GM12801 (cell line): ENCODE data around the gene POGZ.

Experiments
- TF ChIP-seq, protein P1 (sequence below): IDR thresholded peaks from one replicate; pipeline ENCODE4 v1.5.1; 2011; ENCODE audit warnings: control low read depth; ENCODE audit not compliant: insufficient read length; ENCODE audit errors: extremely low read depth

Gene POGZ

DNA sequence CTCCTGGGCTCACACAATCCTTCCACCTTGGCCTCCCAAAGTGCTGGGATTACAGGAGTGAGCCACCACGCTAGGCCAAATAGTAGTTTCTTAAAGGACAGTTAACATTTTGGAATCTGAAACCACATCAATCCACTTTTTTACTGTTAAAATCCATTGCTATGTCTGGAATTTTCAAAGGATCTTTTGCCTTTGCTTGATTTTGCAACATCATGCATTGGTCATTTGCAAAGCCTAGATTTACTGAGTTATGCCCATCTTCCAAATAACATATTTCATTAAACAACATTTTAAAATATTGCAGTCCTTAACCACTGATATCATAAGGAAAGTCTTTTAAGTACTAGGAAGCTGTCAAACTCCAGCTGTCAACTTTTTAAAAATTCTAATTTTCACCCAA is 3.3 kb downstream of the POGZ start:
- TF ChIP-seq, protein P1, sequence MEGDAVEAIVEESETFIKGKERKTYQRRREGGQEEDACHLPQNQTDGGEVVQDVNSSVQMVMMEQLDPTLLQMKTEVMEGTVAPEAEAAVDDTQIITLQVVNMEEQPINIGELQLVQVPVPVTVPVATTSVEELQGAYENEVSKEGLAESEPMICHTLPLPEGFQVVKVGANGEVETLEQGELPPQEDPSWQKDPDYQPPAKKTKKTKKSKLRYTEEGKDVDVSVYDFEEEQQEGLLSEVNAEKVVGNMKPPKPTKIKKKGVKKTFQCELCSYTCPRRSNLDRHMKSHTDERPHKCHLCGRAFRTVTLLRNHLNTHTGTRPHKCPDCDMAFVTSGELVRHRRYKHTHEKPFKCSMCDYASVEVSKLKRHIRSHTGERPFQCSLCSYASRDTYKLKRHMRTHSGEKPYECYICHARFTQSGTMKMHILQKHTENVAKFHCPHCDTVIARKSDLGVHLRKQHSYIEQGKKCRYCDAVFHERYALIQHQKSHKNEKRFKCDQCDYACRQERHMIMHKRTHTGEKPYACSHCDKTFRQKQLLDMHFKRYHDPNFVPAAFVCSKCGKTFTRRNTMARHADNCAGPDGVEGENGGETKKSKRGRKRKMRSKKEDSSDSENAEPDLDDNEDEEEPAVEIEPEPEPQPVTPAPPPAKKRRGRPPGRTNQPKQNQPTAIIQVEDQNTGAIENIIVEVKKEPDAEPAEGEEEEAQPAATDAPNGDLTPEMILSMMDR: no peak

DNA sequence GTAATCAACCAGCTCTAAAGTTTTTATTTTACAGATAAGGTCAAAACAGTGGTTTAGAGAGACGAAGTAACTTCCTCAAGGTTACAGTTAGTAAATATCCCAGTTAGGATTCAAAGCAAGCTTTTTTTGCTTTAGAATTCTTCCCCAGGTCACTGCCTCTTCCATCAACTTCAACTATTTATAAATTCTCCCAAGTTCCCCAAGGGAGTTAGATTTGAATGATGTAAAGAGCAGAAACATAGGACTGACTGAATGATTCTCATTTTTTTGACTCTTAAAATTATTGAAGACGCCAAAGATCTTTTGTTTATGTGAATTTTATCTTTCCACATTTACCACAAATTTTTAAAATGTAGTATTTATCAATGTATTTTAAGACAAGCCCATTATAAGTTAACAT is 4.1 kb downstream of the POGZ start:
- TF ChIP-seq, protein P1: no peak

DNA sequence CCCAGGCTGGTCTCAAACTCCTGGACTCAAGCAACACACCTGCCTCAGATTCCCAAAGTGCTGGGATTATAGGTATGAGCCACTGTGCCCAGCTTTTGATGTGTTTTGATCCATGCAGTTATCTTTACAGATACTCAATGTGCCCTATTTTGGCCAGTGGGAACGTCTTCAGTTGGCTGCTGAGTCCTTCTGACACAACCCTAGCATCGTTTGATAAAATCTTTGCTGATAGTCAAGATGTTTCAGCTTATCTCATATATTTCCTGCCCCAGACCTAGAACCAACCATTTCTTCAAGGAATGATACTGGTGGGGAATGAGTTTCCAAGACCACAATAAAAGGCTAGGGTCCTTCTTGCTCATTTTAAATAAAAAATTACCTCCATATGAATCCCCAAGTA is 11.6 kb downstream of the POGZ start:
- TF ChIP-seq, protein P1: no peak

DNA sequence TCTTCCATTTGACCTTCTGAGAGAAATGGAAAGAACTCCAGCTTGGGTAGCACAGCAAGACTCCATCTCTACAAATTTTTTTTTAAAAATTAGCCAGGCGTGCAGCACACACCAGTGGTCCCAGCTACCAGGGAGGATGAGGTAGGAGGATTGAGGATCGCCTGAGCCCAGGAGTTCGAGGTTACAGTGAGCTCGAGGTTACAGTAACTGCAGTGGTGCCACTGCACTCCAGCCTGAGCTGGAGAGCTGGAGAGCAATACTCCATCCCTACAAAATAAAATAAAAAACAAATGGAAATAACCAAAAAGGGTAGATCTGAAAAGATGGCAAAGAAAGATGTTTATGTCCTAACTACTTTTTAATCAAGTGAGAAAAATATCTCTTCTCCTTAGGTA is 14.5 kb downstream of the POGZ start:
- TF ChIP-seq, protein P1: no peak

DNA sequence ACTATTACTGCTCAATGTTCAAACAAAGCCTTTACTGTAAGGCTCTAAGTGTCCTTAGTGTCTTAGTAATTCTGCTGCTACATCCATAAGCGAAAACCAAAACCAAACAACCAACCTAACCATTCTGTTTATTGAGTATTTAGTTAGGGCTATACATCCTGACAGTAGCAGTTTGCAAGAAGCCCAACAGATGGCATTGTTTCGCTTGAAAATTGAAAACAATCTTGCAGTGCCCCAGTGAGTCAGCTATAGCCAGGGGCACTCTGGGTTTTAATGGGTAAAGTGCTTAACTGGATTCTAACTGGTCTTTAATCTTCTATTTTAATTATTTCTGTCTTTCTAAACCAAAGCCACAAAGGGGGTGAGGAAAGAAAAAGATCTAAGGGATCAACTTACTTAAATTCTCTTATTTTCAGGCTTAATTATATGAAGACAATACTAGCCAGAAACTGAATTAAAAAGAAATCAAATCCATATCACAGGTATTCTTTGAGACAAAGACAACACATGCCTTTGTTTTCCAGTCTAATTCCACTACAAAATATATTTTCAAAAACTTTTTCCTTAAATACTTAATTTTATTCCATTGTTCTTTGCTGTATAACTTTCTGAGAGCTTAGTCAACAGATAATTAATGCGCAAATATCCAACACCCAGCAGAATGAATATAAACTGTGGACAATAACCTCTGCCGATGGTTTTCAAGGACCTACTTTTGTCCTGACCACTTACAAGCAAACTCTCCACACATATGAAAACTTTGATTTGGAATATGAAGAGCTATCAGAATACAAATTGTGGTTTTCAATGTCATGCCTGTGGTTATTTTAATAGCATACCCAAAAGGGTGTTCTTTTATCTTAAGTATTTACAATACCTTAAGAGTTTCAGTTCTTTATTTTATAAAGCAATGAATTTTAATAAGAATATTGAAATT is 15.2 kb downstream of the POGZ start:
- TF ChIP-seq, protein P1: no peak

DNA sequence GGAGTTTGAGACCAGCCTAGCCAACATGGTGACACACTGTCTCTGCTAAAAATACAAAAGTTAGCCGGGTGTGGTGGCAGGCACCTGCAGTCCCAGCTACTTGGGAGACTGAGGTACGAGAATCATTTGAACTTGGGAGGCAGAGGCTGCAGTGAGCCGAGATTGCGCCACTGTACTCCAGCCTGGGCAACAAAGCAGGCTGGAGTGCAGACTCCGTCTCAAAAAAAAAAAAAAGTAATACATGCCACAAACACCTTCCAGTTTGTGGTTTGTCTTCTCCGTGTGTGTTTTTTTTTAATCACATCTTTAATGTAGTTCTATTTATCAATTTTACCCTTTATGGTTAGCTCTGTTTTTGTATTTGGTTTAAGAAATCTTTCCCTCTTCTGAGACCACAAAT is 22.3 kb downstream of the POGZ start:
- TF ChIP-seq, protein P1: no peak

DNA sequence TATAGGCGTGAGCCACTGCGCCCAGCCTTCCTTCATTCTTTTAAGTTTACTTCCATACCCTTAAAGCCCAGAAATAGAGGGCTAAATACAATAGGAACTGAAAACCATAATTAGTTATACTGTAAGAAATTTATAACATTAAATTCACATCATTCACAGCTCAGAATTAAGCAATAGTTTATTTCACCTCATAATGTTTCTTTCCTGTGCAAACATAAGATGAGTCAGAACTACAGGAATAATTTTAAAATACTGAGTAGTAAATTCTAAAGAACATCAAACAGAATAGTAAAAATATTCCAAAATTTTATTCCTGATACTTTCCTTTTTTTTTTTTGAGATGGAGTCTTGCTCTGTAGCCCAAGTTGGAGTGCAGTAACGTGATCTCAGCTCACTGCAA is 24.1 kb downstream of the POGZ start:
- TF ChIP-seq, protein P1: no peak
